DOHH2 (cell line): ENCODE measurements around the gene SYT3.

Experiments used
- EZH2phosphoT487 ChIP-seq: fragments of 200-600 bp; sonication (generic); IDR thresholded peaks from 2 replicates; pipeline ENCODE4 v1.6.1; 2017; ENCODE audit warnings: borderline replicate concordance, mild to moderate bottlenecking, antibody characterized with exemption, low read length, moderate library complexity, mixed read lengths
- TF ChIP-seq, protein P1 (sequence below): fragments of 200-600 bp; sonication (generic); IDR thresholded peaks from one replicate; pipeline ENCODE4 v1.5.1; 2014; ENCODE audit warnings: antibody characterized with exemption, mild to moderate bottlenecking, low read depth, low read length; ENCODE audit not compliant: poor library complexity, severe bottlenecking

DNA sequence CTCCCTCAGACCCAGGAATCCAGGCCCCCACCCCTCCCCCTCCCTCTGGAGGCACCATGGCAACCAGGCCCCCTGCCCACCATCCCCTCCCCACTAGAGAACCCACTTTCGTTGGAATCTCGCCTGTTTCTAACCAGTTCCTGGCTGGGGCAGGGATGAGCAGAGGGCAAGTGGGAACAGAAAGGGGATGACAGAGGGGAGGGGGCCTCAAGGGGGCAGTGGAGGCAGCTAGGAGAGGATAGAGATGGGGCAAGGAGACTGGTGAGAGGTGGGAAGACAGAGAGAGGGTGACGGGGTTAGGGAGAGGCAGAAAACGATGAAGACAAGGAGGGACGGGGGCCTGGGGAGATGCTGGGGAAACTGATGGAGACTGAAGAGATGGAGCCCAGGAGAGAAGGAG lies 9.0 kb upstream of the SYT3 start:
- TF ChIP-seq, protein P1, sequence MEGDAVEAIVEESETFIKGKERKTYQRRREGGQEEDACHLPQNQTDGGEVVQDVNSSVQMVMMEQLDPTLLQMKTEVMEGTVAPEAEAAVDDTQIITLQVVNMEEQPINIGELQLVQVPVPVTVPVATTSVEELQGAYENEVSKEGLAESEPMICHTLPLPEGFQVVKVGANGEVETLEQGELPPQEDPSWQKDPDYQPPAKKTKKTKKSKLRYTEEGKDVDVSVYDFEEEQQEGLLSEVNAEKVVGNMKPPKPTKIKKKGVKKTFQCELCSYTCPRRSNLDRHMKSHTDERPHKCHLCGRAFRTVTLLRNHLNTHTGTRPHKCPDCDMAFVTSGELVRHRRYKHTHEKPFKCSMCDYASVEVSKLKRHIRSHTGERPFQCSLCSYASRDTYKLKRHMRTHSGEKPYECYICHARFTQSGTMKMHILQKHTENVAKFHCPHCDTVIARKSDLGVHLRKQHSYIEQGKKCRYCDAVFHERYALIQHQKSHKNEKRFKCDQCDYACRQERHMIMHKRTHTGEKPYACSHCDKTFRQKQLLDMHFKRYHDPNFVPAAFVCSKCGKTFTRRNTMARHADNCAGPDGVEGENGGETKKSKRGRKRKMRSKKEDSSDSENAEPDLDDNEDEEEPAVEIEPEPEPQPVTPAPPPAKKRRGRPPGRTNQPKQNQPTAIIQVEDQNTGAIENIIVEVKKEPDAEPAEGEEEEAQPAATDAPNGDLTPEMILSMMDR = no peak
- no peak for TF ChIP-seq EZH2phosphoT487
